Fibroblast of skin of right quadriceps (primary cell): ENCODE data around the gene PXMP4.
"Not testable (repeated sequence)": the region's sequence is repeated elsewhere in the genome, so short reads cannot be mapped to it uniquely, and the experiment has no call there.

Experiments used
- DNase-seq: peaks from one replicate; pipeline ENCODE4 v3.0.0-alpha.2; 2013

The PXMP4 gene

GRCh38 chr20:33701629-33702450 lies 18.3 kb downstream of the PXMP4 start:
- no peak for DNase-seq

- DNase-seq = not testable (repeated sequence)
Observed at GRCh38 chr20:33700696-33701441, 19.2 kb downstream of the PXMP4 start.

- DNase-seq = not testable (repeated sequence)
Observed at GRCh38 chr20:33698966-33699365, 21.1 kb downstream of the PXMP4 start.

GRCh38 chr20:33697129-33697528 lies 23.0 kb downstream of the PXMP4 start:
- peak; percentile 75 for DNase-seq

GRCh38 chr20:33696448-33696847 lies 23.7 kb downstream of the PXMP4 start:
- no peak for DNase-seq

GRCh38 chr20:33694639-33695012 lies 25.5 kb downstream of the PXMP4 start:
- no peak for DNase-seq

- no peak for DNase-seq
Observed at GRCh38 chr20:33693741-33694638, 26.1 kb downstream of the PXMP4 start.

GRCh38 chr20:33693289-33693688 lies 26.8 kb downstream of the PXMP4 start:
- DNase-seq = no peak

GRCh38 chr20:33689973-33690372 lies 30.1 kb downstream of the PXMP4 start:
- DNase-seq = peak; percentile 48

GRCh38 chr20:33689493-33689892 lies 30.6 kb downstream of the PXMP4 start:
- DNase-seq = no peak

- no peak for DNase-seq
Observed at GRCh38 chr20:33688938-33689424, 31.1 kb downstream of the PXMP4 start.

GRCh38 chr20:33687993-33688937 lies 31.8 kb downstream of the PXMP4 start:
- DNase-seq = no peak

- no peak for DNase-seq
Observed at GRCh38 chr20:33687370-33687915, 32.7 kb downstream of the PXMP4 start.

- DNase-seq = no peak
Observed at GRCh38 chr20:33686984-33687366, 33.1 kb downstream of the PXMP4 start.

GRCh38 chr20:33686100-33686983 lies 33.8 kb downstream of the PXMP4 start, which contains the start of gene E2F1:
TSS of gene E2F1 (minus strand) at chr20:33686385. CDS start at chr20:33686264, 121 bp downstream.
- DNase-seq = peak; percentile 94

- DNase-seq = no peak
Observed at GRCh38 chr20:33685328-33686099, 34.6 kb downstream of the PXMP4 start.

- DNase-seq = no peak
Observed at GRCh38 chr20:33684533-33685327, 35.4 kb downstream of the PXMP4 start.

- no peak for DNase-seq
Observed at GRCh38 chr20:33681728-33682353, 38.3 kb downstream of the PXMP4 start.
